GM11168 (cell line): ENCODE measurements around the gene UHRF2.
"Not testable (repeated sequence)": the region's sequence is repeated elsewhere in the genome, so short reads cannot be mapped to it uniquely, and the experiment has no call there.

Experiments
- in situ Hi-C: fragments of 300-500 bp; cut with MboI; formaldehyde crosslinking; loops from one replicate; pipeline ENCODE4 v1.12.0; 2022; ENCODE audit warnings: low sequenced_read_pairs; ENCODE audit not compliant: unreplicated experiment

The UHRF2 gene

GRCh38 chr9:6484210-6484609 is 71.2 kb downstream of the UHRF2 start:
- in situ Hi-C loops: loop anchor here (25.0 kb wide), 1 partner anchor 122 kb away; no protein-coding TSS in a partner anchor

DNA sequence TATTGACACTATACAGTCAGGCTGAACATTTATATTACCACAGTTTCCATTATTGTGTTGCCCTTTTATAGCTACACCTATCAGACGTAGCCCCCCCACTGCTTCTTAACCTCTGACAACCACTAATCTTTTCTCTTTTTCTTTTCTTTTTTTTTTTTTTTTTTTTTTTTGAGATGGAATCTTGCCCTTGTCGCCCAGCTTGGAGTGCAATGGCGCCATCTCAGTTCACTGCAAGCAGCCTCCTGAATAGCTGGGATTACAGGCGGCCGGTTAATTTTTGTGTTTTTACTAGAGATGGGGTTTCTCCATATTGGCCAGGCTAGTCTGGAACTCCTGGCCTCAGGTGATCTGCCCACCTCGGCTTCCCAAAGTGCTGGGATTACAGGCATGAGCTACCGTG is 75.4 kb downstream of the UHRF2 start:
- in situ Hi-C loops: loop anchor here (25.0 kb wide), 1 partner anchor 126 kb away; no protein-coding TSS in a partner anchor

DNA sequence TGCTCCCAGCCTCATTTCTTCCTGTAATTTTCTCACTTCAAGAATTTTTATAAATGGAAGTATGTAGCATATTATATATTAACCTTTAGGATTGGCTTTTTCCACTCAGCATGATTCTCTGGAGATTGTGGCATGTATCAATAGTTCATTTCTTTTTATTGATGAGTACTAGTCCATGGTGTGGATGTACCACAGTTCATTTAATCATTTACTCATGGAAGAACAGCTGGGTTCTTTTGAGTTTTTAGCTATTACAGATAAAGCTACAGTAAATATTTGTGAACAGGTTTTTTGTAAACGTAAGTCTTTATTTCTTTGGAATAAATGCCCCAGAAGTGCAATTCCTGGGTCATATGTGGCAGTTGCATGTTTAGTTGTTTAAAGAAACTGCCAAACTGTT is 76.1 kb downstream of the UHRF2 start:
- in situ Hi-C loops: loop anchor here (25.0 kb wide), 1 partner anchor 127 kb away; no protein-coding TSS in a partner anchor

GRCh38 chr9:6490863-6491262 is 77.9 kb downstream of the UHRF2 start:
- in situ Hi-C loops: loop anchor here (25.0 kb wide), 1 partner anchor 129 kb away; no protein-coding TSS in a partner anchor

DNA sequence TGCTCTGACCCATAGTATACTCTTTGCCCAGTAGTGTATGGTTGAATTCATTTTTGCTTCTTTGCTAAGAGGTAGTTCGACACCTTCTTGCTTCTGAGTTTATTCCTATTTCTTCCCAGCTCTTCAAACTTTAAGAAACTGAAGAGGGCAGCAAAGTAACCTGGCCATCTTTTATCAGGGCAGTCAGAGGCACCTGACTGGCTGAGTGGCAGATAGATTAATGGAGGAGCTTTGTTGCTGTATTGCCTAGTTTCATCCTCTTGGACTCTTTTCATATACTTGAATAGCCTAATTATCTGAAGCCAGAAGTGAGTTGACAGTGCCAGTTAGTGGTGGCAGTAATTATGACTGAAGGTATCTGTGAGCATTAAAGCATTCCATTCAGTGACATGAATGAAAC is 82.5 kb downstream of the UHRF2 start:
- in situ Hi-C loops: loop anchor here (25.0 kb wide), 1 partner anchor 133 kb away; no protein-coding TSS in a partner anchor

DNA sequence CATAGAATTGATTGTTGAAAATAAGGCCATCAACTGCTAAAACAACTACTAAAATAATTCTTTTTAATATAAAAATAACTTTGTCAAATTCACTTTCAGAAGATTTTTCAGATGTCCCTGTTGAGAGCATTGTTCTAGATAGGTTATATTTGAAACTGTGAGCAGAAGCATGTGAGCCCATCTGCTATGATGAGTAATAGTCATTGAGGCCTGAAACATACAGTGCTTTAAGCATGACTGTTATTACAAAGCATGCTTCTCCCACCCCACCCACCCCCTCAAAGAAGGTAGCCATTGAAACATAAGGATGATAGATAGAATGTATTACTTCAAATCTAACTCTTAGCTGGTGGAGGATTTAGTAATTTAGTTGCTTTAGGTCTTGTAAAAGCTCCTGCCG is 86.0 kb downstream of the UHRF2 start:
- in situ Hi-C loops: loop anchor here (25.0 kb wide), 1 partner anchor 137 kb away; no protein-coding TSS in a partner anchor

DNA sequence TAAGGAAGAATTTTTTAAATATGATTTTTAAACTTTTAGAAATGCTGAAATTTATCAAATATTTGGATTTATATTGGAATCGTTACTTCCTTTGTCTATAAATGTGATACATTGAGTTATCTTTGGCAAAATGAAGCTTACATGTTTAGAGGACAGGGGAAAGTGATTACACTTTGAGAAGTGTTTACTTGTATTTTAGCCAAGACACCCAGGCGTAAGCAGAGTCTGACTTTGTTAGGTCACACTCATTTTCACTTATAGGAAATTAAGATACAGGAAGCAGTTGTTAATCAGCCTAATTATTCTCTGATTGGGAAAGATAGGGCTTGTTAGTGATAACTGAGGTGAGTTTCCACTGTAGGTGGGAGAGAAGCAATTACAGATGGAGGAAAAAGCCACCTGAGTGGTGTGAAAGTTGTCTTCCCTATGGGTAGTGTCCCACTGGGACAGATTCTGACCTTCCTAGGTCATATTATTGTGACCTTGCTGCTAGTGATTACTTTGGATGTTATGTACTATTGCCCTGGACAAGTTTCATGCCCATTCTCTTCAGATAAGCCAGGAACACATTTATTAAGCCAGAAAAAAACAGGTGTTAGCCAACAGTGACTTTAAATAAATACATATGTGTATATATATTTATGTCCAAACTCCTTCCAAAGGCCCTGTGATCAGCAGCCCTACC is 88.7 kb downstream of the UHRF2 start:
- in situ Hi-C loops: no loop called here

- in situ Hi-C loops: no loop called here
Observed at GRCh38 chr9:6502399-6502798, 89.4 kb downstream of the UHRF2 start.

DNA sequence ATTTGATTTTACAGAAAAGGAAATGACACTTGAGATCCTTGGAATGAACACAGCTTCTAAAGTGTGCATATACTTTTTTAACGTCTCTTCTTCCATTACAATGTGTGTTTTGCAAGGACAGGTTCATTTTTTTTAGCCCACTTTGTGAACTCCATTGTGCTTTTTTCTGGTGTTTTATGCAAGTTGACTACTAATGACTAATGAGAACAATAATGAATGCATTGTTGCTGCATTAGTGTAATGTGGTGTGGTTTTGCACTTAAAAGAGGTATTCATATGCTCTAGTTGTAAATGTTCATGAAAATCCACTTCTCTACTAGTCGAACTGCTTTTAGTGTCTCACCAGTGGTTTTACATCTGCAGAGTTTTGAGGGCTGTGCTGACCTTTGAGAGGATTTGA is 93.6 kb downstream of the UHRF2 start:
- in situ Hi-C loops: no loop called here

DNA sequence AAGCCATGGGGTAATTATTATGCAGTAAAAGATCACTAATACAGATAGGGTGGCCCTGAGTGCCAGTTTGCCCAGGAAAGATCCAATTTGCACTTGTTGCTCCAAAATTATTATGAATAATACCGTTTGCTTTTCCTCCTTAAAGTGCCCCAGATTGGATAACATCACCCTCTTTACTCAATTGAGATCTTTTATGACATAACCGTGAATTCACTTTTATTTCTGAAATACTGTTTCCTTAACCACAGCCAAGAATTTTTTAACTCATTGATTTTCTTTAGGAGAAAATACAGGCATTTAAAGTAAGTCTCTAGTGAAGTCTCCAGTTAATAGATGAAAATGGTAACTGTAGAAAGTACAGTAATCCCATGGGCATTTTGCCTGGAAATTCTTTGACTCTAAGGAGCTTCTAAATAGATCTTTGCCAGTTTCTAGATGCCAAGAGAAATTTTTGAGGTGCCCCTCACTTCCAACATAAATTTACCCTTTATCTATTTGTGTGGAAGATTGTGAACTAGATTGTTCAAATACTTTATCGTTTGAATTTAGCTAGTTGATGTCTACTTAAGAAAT is 99.2 kb downstream of the UHRF2 start:
- in situ Hi-C loops: no loop called here

DNA sequence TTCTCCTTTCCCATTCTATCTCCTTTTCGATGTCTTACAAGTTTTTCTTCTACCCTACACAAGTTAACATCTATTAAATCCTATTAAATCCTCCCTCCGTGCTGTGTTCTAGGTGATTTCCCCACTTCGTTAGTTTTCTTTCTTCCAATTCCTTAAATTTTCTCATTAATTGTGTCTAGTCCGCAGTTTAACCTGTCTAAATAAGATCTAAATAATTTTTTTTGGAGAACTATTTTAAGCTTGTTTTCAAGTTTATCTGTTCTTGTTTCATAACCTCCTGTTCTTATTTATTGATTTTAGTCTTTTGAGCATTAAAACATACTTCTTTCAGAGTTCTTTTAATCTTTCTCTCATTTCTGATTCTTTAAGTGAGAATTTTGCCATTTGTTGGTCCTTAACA is 109.3 kb downstream of the UHRF2 start:
- in situ Hi-C loops: no loop called here

- in situ Hi-C loops: no loop called here
Observed at GRCh38 chr9:6525326-6526045, 112.5 kb downstream of the UHRF2 start.

GRCh38 chr9:6535594-6535993 is 122.6 kb downstream of the UHRF2 start:
- in situ Hi-C loops: no loop called here

- in situ Hi-C loops: no loop called here
Observed at GRCh38 chr9:6538666-6539071, 125.7 kb downstream of the UHRF2 start.

GRCh38 chr9:6542617-6543016 is 129.6 kb downstream of the UHRF2 start:
- in situ Hi-C loops: not testable (repeated sequence)

- in situ Hi-C loops: no loop called here
Observed at GRCh38 chr9:6543204-6543603, 130.2 kb downstream of the UHRF2 start.

DNA sequence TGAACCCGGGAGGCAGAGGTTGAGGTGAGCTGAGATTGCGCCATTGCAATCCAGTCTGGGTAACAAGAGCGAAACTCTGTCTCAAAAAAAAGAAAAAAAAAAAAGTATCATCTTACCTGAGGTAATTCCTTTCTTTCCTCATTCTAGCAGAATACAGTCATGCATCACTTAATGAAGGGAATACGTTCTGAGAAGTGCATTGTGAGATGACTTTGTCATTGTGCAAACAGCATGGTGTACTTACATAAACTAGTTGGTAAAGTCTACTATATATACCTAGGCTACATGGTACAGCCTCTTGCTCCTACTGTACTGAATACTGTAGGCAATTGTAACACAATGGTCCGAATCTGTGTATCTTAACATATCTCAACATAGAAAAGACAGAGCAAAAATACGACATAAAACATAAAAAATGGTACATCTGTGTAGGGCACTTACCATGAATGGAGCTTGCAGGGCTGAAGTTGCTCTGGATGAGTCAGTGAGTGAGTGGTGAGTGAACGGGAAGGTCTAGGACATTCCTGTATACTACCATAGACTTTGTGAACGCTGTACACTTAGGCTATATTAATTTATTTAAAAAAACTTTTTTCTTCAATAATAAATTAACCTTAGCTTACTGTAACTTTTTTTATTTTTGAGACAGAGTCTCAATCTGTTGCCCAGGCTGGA is 132.2 kb downstream of the UHRF2 start:
- in situ Hi-C loops: no loop called here

DNA sequence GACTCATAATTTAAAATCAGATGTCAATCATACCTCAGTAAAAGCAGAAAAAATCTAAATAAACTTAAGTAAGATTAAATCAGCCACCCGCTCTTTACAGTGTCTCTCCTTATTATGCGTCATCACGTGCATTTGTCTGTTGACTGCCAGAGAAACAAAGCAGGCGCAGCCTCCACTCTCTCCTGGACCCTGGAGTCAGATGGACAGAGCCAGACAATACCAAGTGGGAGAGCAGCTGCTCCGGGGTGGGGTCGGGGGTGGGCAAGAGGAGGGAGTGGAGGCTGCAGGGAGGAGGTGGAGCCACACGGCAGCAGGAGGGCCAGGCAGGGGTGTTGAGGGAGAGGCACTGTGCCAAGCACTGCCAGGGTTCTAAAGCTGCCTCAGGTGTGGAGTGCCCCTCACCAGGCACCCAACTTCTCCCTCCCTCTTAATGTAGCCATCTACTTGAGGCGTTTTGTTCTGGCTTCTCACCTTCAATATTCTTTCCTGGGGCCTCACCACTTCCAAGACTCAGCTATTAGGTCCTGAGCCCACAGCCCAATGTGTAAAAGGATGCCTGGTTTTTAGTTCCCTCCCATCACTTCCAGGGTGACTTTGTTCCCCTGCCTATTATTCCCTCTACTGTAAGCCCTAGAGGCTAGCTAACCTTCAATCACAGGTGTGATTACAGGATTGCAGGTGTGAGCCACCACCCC is 136.3 kb downstream of the UHRF2 start:
- in situ Hi-C loops: no loop called here

- in situ Hi-C loops: no loop called here
Observed at GRCh38 chr9:6551136-6551535, 138.1 kb downstream of the UHRF2 start.

- in situ Hi-C loops: no loop called here
Observed at GRCh38 chr9:6552033-6552432, 139.0 kb downstream of the UHRF2 start.
